Activated CD8-positive, alpha-beta memory T cell treated with anti-CD3 and anti-CD28 coated beads, Interleukin-2, amount 50 U/mL, for 4 hours (primary cell): ENCODE measurements around the gene ERCC1.

Experiments
- DNase-seq: peaks from one replicate; pipeline ENCODE4 v3.0.0-alpha.2; 2020

The ERCC1 gene

DNA sequence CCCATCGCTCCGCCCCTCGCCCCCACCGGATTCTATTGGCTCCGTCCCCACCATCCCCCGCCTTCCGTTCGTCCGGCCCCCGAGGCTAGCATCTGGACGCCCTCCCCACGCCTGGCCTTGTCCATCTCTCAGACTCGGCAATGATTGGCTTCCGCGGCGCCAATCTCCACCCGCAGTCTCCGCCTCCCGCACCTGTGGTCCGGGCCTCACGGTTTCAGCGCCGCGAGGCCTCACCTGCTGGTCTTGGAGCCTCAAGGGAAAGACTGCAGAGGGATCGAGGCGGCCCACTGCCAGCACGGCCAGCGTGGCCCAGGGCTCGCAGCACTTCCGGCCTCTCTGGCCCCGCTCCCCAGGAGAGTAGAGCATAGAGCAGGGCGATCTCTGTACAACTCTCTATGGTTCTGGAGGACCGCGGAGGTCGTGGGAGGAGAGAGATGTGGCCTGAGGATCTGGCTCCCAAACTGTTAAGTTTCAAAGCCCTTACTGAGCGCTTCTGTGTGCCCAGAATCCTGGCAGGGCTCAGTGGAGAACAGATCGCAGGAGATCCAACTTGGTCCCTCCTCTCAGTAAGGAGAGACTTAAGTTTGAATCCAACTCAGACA, at the start of gene ERCC1:
ERCC1 (minus strand) TSS at position 329 of the 602 bp plus-strand sequence. CDS start 543 bp downstream, outside the sequence.
- DNase-seq: peak; percentile 63

- no peak for DNase-seq
These were observed 49.6 kb upstream of the ERCC1 start for GRCh38 chr19:45473367-45473681.

DNA sequence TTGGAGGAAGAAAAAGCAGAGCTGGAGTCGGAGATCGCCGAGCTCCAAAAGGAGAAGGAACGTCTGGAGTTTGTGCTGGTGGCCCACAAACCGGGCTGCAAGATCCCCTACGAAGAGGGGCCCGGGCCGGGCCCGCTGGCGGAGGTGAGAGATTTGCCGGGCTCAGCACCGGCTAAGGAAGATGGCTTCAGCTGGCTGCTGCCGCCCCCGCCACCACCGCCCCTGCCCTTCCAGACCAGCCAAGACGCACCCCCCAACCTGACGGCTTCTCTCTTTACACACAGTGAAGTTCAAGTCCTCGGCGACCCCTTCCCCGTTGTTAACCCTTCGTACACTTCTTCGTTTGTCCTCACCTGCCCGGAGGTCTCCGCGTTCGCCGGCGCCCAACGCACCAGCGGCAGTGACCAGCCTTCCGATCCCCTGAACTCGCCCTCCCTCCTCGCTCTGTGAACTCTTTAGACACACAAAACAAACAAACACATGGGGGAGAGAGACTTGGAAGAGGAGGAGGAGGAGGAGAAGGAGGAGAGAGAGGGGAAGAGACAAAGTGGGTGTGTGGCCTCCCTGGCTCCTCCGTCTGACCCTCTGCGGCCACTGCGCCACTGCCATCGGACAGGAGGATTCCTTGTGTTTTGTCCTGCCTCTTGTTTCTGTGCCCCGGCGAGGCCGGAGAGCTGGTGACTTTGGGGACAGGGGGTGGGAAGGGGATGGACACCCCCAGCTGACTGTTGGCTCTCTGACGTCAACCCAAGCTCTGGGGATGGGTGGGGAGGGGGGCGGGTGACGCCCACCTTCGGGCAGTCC, 49.0 kb upstream of the ERCC1 start:
- DNase-seq: no peak

DNA sequence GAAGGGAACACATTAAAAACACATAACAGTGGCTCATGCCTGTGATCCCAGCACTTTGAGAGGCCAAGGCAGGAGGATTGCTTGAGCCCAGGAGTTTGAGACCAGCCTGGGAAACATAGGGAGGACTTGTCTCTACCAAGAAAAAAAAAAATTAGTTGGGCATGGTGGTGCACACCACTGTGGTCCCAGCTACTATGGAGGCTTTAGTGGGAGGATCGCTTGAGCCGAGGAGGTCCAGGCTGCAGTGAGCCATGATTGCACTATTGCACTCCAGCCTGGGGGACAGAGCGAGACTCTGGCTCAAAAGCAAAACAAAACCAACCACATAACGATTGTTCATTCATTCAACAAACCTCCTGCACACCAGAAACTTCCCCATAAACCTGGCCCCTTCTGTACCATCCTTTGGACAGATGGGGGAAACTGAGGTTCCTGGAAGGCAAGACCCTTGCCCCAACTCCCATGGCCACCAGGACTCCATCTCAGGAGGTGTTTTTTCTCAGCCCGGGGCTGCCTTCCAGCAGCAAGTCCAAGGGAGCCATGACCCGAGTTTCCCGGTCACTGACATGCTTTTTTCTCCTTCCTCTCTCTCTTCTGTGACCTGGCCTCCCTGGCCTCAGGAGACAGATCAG, 48.3 kb upstream of the ERCC1 start:
- DNase-seq: no peak

DNA sequence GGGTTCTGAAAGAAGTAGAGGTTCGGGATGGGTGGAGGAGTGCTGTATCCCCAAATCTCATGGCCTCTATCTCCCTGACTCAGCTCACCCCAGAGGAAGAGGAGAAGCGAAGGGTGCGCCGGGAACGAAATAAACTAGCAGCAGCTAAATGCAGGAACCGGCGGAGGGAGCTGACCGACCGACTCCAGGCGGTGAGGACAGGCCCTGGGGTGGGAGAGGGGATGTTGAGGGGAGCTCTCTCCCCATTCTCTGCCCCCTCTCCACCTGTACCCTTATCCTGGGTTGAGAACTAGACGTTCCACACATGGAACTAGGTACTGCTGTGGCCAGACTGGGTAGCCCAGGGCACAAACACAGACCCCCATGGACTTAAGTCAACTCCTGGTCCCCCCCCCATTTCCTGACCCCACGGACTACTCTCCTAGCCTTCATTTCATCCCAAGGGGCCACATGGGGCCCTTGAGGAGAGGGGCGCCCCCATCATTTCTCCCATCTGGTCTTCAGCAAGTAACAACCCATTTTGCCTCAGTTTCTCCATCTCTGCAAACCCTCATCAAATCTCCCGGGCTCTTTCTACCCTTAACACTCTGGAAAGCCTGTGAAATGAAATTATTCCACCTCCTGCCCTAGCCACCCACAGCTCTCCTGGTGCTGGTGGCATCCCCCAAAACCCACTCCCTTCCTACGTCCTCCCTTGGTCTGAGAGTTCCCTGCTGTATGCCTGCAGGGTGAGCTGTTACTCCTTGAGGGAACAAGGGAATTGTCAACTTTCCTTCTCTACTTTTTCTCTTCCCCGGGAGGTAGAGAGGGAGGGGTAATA, 47.6 kb upstream of the ERCC1 start:
- DNase-seq: no peak

DNA sequence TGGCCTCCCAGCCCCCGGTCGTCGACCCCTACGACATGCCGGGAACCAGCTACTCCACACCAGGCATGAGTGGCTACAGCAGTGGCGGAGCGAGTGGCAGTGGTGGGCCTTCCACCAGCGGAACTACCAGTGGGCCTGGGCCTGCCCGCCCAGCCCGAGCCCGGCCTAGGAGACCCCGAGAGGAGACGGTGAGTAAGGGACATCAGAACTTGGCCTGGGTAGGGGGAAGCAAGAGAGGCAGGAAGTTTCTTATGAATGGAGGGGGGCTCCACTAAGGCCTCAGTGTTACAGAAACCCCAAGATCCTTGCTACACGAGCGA, 47.0 kb upstream of the ERCC1 start:
- DNase-seq: no peak

DNA sequence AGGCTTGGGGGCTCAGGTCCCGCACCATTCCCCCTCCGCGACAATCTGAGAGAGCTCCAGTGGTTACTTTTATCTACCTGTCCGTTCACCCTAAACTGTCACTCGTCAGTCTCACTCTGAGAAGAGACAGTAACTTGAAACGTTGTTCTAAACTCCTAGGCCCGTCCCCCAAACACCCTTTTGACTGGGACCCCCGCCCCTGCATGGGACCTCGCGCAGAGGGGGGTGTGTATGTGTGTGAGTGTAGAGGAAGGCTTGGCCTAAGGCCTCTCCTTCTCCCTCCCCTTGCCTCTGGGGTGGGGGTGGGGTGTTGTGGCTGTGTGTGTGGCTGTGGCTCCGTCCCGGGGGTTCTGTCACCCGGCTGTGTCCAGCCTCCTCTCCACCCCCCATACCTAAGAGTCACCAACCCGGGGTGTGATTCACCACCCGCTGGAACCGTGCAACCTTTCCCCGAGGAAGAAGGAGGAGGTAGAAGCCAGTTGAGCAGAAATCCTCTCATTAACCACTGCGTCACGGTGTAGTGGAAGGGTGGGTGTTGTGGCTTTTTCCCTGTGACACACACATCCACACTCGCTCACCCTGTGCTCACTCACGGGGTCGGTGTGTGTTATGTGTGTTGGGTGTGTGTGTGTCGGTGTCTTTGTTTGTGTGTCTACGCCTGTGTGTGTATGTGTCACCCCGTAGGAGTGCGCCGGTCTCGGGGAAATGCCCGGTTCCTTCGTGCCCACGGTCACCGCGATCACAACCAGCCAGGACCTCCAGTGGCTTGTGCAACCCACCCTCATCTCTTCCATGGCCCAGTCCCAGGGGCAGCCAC, 46.4 kb upstream of the ERCC1 start:
- DNase-seq: no peak

GRCh38 chr19:45469132-45469944, 45.6 kb upstream of the ERCC1 start:
- DNase-seq: peak; percentile 92

- no peak for DNase-seq
These were observed 45.0 kb upstream of the ERCC1 start for GRCh38 chr19:45468803-45469131.

DNA sequence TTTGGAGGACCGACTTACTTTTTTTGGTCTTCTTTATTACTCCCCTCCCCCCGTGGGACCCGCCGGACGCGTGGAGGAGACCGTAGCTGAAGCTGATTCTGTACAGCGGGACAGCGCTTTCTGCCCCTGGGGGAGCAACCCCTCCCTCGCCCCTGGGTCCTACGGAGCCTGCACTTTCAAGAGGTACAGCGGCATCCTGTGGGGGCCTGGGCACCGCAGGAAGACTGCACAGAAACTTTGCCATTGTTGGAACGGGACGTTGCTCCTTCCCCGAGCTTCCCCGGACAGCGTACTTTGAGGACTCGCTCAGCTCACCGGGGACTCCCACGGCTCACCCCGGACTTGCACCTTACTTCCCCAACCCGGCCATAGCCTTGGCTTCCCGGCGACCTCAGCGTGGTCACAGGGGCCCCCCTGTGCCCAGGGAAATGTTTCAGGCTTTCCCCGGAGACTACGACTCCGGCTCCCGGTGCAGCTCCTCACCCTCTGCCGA, 44.5 kb upstream of the ERCC1 start:
- peak; percentile 42 for DNase-seq

DNA sequence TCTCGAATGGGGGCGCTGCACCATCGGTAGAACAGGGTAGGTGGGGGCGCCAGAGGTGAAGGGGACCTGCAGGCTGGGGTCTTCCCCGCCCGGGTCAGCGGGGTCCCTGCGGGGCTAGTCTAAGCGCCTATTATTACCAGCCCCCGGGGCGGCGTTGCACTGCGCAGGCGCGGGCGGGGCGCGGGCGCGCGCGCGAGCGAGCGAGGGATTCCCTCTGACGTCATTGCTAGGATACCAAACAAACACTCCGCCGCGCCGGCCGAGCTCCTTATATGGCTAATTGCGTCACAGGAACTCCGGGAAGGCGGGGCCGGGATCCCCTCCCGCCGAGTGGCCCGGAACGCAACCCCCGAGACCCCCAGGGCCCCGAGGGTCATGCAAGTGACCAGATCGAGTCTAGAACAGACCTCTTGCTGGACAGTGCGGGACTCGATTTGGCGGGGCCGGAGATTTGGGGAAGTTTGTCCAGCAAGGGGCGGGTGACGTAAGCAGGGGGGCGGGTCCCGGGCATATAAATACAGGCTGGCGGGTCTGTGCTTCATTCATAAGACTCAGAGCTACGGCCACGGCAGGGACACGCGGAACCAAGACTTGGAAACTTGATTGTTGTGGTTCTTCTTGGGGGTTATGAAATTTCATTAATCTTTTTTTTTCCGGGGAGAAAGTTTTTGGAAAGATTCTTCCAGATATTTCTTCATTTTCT, 43.9 kb upstream of the ERCC1 start, which contains the start of gene FOSB:
FOSB (plus strand) TSS at position 541 of the 703 bp plus-strand sequence. CDS start 591 bp downstream, outside the sequence.
- peak; percentile 91 for DNase-seq

DNA sequence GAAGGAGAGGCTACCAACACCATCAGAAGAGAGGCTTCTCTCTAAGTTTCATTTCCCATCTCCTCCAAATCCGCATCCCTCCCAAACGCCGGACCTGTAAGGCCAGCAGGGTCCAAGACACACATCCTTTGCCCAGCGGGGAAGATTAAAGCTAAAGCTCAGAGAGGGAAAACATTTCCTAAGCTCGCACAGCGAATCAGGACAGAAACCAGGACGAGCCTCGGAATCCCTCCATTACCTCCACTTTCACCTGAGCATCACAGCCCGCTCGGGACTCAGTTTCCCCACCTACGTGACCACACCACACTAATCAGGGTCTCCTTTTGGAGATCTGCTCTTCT, 43.4 kb upstream of the ERCC1 start:
- DNase-seq: no peak

- DNase-seq: no peak
These were observed 41.2 kb upstream of the ERCC1 start for GRCh38 chr19:45464852-45465441.

DNA sequence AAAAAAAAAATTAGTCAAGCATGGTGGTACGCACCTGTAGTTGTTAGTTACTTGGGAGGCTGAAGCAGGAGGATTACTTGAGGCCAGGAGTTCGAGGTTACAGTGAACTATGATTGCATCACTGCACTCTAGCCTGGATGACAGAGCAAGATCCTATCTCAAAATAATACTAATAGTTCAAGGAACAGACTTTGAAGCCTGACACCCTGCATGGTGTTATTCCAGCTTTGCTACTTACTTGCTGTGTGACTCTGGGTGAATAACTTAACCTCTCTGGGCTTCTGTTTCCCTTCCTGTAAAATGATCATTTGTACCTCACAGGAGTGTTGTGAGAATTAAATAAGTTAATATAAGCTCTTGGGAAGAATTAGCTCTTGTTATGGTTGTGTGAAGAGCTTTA, 40.6 kb upstream of the ERCC1 start:
- no peak for DNase-seq

DNA sequence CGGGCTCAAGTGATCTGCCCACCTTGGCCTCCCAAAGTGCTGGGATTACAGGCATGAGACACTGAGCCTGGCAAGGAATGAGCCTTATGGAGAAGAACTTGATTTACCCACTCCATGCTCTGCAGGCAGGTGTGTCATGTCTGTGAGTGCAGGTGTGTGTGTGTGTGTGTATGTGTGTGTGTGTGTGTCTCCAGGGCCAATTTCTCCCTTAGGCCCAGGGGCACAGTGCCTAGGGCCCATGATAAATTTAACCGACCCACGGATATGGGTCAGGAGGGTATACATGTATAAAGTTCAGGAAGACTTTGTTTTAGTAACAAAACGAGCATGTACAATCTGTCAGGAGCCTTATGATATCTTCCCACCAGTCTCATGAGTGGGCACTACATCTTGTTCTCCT, 39.5 kb upstream of the ERCC1 start:
- no peak for DNase-seq

DNA sequence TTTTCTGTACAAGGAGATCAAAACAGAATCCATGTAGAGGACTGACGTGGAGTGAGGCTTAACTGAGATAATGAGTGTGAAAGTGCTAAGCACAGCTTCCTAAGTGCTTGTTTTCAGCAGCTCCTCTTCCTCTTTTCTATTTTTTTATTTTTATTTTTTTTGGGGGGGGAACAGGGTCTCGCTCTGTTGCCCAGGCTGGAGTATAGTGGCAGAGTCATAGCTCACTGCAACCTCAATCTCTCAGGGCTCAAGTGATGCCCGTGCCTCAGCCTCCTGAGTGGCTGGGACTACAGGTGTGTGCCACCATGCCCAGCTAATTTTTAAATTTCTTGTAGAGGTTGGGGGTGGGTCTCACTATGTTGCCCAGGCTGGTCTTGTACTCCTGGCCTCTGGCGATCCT, 38.5 kb upstream of the ERCC1 start:
- no peak for DNase-seq

GRCh38 chr19:45460807-45461347, 37.2 kb upstream of the ERCC1 start:
- no peak for DNase-seq

DNA sequence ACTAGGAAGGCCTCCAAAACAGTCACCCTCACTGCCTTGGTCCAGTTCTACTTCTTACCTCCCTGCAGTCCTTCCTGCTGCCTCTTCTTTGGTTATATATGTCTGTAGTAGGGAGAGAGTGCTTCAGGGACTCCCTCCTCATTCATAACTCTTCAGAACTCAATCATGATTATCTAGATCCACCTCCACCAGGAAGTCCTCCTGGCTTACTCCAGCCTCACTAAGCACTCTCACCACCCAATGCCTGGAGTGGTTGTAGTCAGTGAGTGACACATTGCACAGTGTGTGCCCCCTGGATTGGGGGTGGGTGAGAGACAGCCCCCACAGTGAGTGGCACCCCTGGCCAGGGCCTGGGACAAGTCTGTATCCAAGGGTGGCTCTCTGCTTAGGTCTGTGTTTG, 34.1 kb upstream of the ERCC1 start:
- no peak for DNase-seq

- no peak for DNase-seq
These were observed 32.7 kb upstream of the ERCC1 start for GRCh38 chr19:45456500-45456815.

DNA sequence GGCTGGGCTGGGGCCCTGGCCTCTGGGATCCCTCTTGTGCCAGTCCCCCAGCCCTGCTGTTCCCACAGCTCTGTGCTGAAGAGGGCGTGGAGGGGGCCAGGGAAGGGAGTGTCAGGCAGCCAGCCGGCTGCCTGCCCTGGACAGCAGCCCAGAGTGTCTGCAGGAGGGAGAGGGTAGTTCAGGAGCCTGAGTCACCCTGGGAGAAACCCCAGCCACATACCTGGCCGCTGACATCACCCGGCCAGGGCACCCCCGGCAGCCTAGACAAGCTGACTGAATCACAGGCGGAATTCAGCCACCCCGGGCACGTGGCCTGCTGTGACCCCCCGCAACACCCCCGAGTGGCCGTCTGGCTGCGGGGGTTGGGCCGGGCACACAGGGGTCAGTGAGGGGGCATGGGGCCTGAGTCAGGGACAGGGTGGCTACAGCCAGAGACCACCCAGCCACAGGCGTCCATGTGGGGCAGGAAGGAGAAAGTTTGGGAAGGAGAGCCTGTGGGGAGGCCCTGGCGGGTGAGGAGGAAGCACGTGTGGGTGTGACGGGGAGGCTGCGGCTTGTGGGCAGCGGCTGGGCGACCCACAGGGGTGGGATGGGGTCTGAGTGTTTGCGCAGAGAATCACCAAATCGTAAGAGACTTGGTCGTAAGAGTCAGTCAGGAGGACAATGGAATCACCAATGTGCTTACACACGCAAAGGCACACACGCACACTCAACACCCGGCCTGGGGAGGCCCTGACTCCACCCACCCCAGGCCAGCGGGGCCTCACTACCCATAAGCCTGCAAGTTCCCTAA, 32.2 kb upstream of the ERCC1 start:
- peak; percentile 75 for DNase-seq
